Activated CD4-positive, alpha-beta T cell treated with anti-CD3 and anti-CD28 coated beads for 36 hours (primary cell): ENCODE results near the gene RBM4. TPM values are rescaled to one million over a fixed set of nuclear protein-coding genes. Genes with fewer than 3 reads are reported as not detected.

Source experiments
- ATAC-seq: fragments of 200-7000 bp; cut with Tn5 transposase; one replicate; pipeline ENCODE4 v1.10.0; 2021; ENCODE audit warnings: mild to moderate bottlenecking, moderate library complexity
- CTCF ChIA-PET: fragments of 350-600 bp; sonication (Branson Sonifier 250); formaldehyde crosslinking; loops from one replicate; lab custom pipeline; 2021; ENCODE audit warnings: antibody characterized with exemption; lab: Charles Lee
- POLR2A ChIA-PET: fragments of 350-600 bp; sonication (Branson Sonifier 250); formaldehyde crosslinking; loops from one replicate; lab custom pipeline; 2021; ENCODE audit warnings: antibody characterized with exemption, inconsistent platforms; lab: Charles Lee
- DNase-seq: peaks from one replicate; pipeline ENCODE4 v3.0.0-alpha.2; 2020
- H3K27ac Mint-ChIP-seq: one replicate; pipeline ENCODE4 v1.8.0; 2021; ENCODE audit warnings: mixed read lengths
- H3K27me3 Mint-ChIP-seq: one replicate; pipeline ENCODE4 v1.8.0; 2021; ENCODE audit warnings: mixed read lengths
- H3K36me3 Mint-ChIP-seq: one replicate; pipeline ENCODE4 v1.8.0; 2021; ENCODE audit warnings: low read depth, mixed read lengths
- H3K4me1 Mint-ChIP-seq: one replicate; pipeline ENCODE4 v1.8.0; 2021; ENCODE audit warnings: mixed read lengths
- H3K4me3 Mint-ChIP-seq: one replicate; pipeline ENCODE4 v1.8.0; 2021; ENCODE audit warnings: mild to moderate bottlenecking, moderate library complexity, mixed read lengths
- H3K9me3 Mint-ChIP-seq: one replicate; pipeline ENCODE4 v1.8.0; 2021; ENCODE audit warnings: low read depth, mixed read lengths
- intact Hi-C, 2 experiments: fragments of 100-400 bp; cut with DNase I in 1 of 2; cut with micrococcal nuclease in 1 of 2; formaldehyde crosslinking; loops; one replicate each; pipeline versions ENCODE4 v1.14.2 to v1.15.1; 2022 to 2024; cut with DNase I, micrococcal nuclease
- total RNA-seq, 2 experiments: library from RNA; stranded (reverse); gene quantifications; one replicate each; pipeline ENCODE4 v1.2.3, GENCODE V29; 2021

RBM4 gene
- total RNA-seq, 2 experiments from 2014 or later, result 104 to 122 TPM

DNA sequence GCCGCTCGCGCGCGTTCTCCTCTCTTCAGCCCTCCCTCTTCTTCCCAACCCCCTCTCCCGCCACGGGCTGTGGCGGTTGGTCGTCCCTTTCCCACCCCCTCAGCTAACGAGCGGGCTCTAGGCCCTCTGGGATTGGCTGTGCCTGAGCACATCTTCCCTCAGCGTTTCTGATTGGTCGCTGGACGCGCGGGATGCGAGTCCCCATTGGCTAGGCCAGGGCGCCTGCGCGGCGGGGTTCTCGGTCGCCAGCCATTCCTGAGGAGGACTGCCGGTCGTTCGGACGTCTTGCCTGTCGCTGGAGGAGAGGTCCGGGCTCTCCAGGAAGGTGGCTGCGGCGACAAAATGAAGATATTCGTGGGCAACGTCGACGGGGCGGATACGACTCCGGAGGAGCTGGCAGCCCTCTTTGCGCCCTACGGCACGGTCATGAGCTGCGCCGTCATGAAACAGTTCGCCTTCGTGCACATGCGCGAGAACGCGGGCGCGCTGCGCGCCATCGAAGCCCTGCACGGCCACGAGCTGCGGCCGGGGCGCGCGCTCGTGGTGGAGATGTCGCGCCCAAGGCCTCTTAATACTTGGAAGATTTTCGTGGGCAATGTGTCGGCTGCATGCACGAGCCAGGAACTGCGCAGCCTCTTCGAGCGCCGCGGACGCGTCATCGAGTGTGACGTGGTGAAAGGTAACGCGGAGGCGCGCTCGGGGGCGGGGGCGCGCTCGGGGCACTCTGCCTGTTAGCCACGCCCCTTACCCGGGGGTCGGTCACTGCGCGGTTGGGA lies 21.9 kb upstream of the RBM4 start, which contains the start of gene RBM14:
RBM14 (plus strand) TSS at position 252 of the 776 bp plus-strand sequence; CDS start at position 343, 91 bp downstream.
- H3K9me3 Mint-ChIP-seq, result no peaks in the 10 kb centered on the region
- CTCF ChIA-PET, result interaction anchor here (0.6 to 1.3 kb wide), 4 partner anchors 22 to 144 kb away, joined by 3 to 6 read pairs (median 4); partner anchors contain the start of genes RBM4 and RBM4B
- POLR2A ChIA-PET, result interaction anchor here (0.5 to 2.4 kb wide), 17 partner anchors 8 to 300 kb away, joined by 3 to 44 read pairs (median 4); partner anchors contain the start of genes CCDC87, CCS, CD248 and MRPL11
- peak; percentile 99 for DNase-seq
- peaks cover 31% of the 10 kb centered on the region for H3K4me1 Mint-ChIP-seq
- peak within 1 kb of the TSS; percentile 89 for H3K4me3 Mint-ChIP-seq
- intact Hi-C loops, result loop anchor here (1.0 to 5.0 kb wide), 21 partner anchors 22 to 892 kb away; partner anchors contain the start of genes ACTN3 (in 2 of the 2), CCDC87 (in 2 of the 2), CCS (in 2 of the 2) and DPP3 (in 2 of the 2)
- H3K36me3 Mint-ChIP-seq, result peaks cover 57% of the 10 kb centered on the region
- peak; percentile 98 for ATAC-seq
- H3K27ac Mint-ChIP-seq, result peak within 1 kb of the TSS; percentile 97
- no peaks in the 10 kb centered on the region for H3K27me3 Mint-ChIP-seq

DNA sequence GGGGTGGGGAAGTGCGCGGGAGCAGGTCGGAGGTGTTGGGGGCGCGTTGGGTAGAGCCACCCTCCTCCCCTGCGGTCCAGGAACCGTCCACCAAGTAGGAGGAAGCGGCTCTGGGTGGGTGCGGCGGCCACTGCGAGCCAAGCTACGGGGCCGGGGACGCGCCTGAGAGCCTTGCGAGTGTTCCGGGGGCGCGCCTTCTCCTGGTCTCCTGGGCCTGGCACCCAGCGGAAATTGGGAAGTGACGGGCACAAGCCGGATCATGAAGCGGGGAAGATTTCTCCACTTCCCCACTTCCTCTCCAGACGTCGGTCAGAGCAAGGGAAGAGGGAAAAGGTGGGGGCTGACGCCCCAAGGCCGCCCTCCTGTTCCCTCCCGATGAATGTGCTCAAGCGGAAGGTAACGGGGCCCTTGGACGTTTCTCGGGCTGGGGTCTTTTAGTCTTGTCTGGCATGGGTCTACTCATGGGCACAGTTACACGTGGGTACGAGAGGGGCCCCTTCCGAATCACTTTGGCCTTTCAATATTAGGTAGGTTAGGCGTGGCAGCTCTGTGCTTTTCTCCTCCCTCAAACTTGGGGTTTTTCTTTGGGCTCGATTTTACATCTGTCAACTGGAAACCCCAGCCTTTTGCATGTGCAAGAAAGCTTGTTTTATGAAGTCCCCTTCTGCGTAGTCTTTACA lies 21.2 kb upstream of the RBM4 start:
- CTCF ChIA-PET, result interaction anchor here (0.7 to 1.3 kb wide), 7 partner anchors 20 to 255 kb away, joined by 3 to 6 read pairs (median 3); partner anchors contain the start of genes RBM4, RBM4B and ZDHHC24
- peaks cover 37% of the 10 kb centered on the region for H3K4me1 Mint-ChIP-seq
- peak overlapping the region; percentile 97 for H3K27ac Mint-ChIP-seq
- POLR2A ChIA-PET, result interaction anchor here (0.6 to 2.4 kb wide), 12 partner anchors 7 to 783 kb away, joined by 3 to 44 read pairs (median 4); partner anchors contain the start of genes BBS1, CCDC87, CCS and CD248
- ATAC-seq, result no peak
- no peaks in the 10 kb centered on the region for H3K9me3 Mint-ChIP-seq
- intact Hi-C loops, result loop anchor here (1.0 to 5.0 kb wide), 7 partner anchors 38 to 672 kb away; partner anchors contain the start of genes ANKRD13D (in 1 of the 2), BRMS1 (in 1 of the 2), DPP3 (in 1 of the 2) and NPAS4 (in 1 of the 2)
- peak; percentile 29 for DNase-seq
- peaks cover 64% of the 10 kb centered on the region for H3K36me3 Mint-ChIP-seq
- H3K27me3 Mint-ChIP-seq, result no peaks in the 10 kb centered on the region
- peak overlapping the region; percentile 89 for H3K4me3 Mint-ChIP-seq

DNA sequence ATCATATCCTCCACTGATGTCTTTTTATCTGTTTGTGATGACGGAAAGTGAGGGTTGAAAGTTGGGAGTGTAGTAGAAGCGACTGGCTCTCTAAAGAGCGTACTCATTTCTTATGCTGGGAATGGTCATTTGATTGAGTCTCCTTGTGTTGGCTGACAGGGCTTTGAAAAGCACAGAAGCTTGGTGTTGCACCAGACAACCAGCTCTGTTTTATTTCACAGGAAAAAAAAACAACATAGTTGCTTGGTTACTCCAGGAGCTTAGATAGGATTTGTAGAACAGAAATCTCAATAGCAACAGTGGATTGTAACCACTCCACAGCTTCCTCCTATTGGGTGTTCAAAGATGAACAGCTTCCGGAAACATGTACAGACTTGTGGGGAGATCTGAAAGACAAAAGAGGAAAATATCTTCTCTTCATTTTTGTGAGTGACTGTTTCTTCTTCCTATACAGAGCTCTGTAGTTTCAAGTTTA lies 19.4 kb upstream of the RBM4 start:
- intact Hi-C loops, result loop anchor here (1.0 to 5.0 kb wide), 4 partner anchors 19 to 352 kb away; partner anchors contain the start of genes DPP3 (in 1 of the 2), RAB1B (in 1 of the 2) and RBM4 (in 1 of the 2)
- no peaks in the 10 kb centered on the region for H3K9me3 Mint-ChIP-seq
- H3K4me3 Mint-ChIP-seq, result peak overlapping the region; percentile 89
- peaks cover 82% of the 10 kb centered on the region for H3K36me3 Mint-ChIP-seq
- H3K27ac Mint-ChIP-seq, result peak overlapping the region; percentile 97
- DNase-seq (no peak), ATAC-seq (peak; percentile 10)
- ChIA-PET POLR2A (interaction anchor here (0.6 to 12.1 kb wide), 8 partner anchors 8 to 620 kb away, joined by 3 to 98 read pairs (median 6); partner anchors contain the start of genes CCDC87, CCS, CTSF and RBM4), CTCF (interaction anchor here (0.6 to 2.3 kb wide), 10 partner anchors 9 to 230 kb away, joined by 3 to 14 read pairs (median 3); partner anchors contain the start of genes RBM4 and RBM4B)
- no peaks in the 10 kb centered on the region for H3K27me3 Mint-ChIP-seq
- H3K4me1 Mint-ChIP-seq, result peaks cover 55% of the 10 kb centered on the region

DNA sequence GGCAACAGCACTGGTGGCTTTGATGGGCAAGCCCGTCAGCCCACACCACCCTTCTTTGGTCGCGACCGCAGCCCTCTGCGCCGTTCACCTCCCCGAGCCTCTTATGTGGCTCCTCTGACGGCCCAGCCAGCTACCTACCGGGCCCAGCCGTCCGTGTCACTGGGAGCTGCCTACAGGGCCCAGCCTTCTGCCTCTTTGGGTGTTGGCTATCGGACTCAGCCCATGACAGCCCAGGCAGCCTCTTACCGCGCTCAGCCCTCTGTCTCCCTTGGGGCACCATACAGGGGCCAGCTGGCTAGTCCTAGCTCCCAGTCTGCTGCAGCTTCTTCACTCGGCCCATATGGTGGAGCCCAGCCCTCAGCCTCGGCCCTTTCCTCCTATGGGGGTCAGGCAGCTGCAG lies 14.1 kb upstream of the RBM4 start:
- Mint-ChIP-seq H3K27ac (no peak overlapping the region), H3K4me1 (peaks cover 63% of the 10 kb centered on the region), H3K9me3 (no peaks in the 10 kb centered on the region), H3K4me3 (no peak overlapping the region), H3K27me3 (no peaks in the 10 kb centered on the region), H3K36me3 (peaks cover 93% of the 10 kb centered on the region)
- DNase-seq, result no peak
- intact Hi-C loops, result no loop called here
- ATAC-seq, result no peak
- POLR2A ChIA-PET, result interaction anchor here (0.8 to 12.1 kb wide), 6 partner anchors 8 to 53 kb away, joined by 3 to 98 read pairs (median 3); partner anchors contain the start of genes RBM14, RBM4 and RBM4B
- CTCF ChIA-PET, result interaction anchor here (2.7 to 4.4 kb wide), 2 partner anchors 9 to 13 kb away, joined by 12 to 32 read pairs; partner anchors contain the start of gene RBM4

DNA sequence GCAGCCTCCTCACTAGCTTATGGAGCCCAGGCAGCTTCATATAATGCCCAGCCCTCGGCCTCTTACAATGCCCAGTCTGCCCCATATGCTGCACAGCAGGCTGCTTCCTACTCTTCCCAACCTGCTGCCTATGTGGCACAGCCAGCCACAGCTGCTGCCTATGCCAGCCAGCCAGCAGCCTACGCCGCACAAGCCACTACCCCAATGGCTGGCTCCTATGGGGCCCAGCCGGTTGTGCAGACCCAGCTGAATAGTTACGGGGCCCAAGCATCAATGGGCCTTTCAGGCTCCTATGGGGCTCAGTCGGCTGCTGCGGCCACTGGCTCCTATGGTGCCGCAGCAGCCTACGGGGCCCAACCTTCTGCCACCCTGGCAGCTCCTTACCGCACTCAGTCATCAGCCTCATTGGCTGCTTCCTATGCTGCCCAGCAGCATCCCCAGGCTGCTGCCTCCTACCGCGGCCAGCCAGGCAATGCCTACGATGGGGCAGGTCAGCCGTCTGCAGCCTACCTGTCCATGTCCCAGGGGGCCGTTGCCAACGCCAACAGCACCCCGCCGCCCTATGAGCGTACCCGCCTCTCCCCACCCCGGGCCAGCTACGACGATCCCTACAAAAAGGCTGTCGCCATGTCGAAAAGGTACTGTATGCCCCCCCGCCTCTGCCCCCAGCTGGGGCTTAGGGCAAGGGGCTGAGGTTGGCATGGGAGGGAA lies 13.3 kb upstream of the RBM4 start:
- CTCF ChIA-PET, result interaction anchor here (0.7 to 2.7 kb wide), 2 partner anchors 8 to 63 kb away, joined by 4 to 12 read pairs; no protein-coding TSS in a partner anchor
- no peak for ATAC-seq
- H3K27me3 Mint-ChIP-seq, result no peaks in the 10 kb centered on the region

GRCh38 chr11:66625752-66626149 lies 12.8 kb upstream of the RBM4 start:
- Mint-ChIP-seq H3K27ac (no peak overlapping the region), H3K4me3 (no peak overlapping the region), H3K9me3 (no peaks in the 10 kb centered on the region), H3K27me3 (no peaks in the 10 kb centered on the region), H3K36me3 (peaks cover 92% of the 10 kb centered on the region), H3K4me1 (peaks cover 59% of the 10 kb centered on the region)
- ChIA-PET CTCF (interaction anchor here (0.7 kb wide), 1 partner anchor 63 kb away, joined by 4 read pairs; no protein-coding TSS in a partner anchor), POLR2A (interaction anchor here (12.1 kb wide), 1 partner anchor 12 kb away, joined by 98 read pairs; the partner anchor contains the start of gene RBM4)
- intact Hi-C loops, result no loop called here
- no peak for ATAC-seq
- no peak for DNase-seq

More for the DNA sequence above, 13.3 kb upstream of the RBM4 start:
- peaks cover 62% of the 10 kb centered on the region for H3K4me1 Mint-ChIP-seq
- POLR2A ChIA-PET, result interaction anchor here (0.8 to 12.1 kb wide), 6 partner anchors 9 to 52 kb away, joined by 3 to 98 read pairs (median 3); partner anchors contain the start of genes RBM14, RBM4 and RBM4B
- no peak for DNase-seq
- no peak overlapping the region for H3K4me3 Mint-ChIP-seq
- H3K36me3 Mint-ChIP-seq, result peaks cover 94% of the 10 kb centered on the region
- no peaks in the 10 kb centered on the region for H3K9me3 Mint-ChIP-seq
- intact Hi-C loops, result no loop called here
- no peak overlapping the region for H3K27ac Mint-ChIP-seq

- Mint-ChIP-seq H3K27me3 (no peaks in the 10 kb centered on the region), H3K36me3 (peaks cover 90% of the 10 kb centered on the region), H3K27ac (no peak overlapping the region), H3K4me1 (peaks cover 53% of the 10 kb centered on the region), H3K9me3 (no peaks in the 10 kb centered on the region), H3K4me3 (no peak overlapping the region)
- no peak for ATAC-seq
- ChIA-PET POLR2A (interaction anchor here (1.0 to 12.1 kb wide), 2 partner anchors 12 to 32 kb away, joined by 4 to 98 read pairs; partner anchors contain the start of gene RBM4), CTCF (no interaction called here)
- intact Hi-C loops, result no loop called here
- no peak for DNase-seq
Observed at GRCh38 chr11:66626382-66626781, 12.1 kb upstream of the RBM4 start.

DNA sequence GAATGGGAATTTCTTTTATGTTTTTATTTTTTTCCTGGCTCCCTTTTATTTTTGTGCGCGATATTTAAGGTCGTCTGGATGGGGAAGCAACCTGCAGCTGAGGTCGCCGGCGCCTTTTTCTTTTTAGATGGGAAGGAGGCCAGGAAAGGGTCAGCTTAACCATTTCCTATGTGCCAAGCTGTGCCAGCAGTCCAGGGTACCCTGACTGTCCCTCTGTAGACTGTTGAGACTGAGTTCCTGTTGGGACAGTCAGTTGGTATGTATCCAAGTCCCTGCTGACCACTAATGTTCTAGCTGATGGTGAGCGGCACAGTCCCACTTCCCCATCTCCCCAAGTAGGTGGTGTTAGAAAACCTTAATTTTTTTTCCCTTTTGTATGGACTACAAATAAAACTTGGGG lies 11.6 kb upstream of the RBM4 start:
- DNase-seq (no peak), ATAC-seq (no peak)
- Mint-ChIP-seq H3K9me3 (no peaks in the 10 kb centered on the region), H3K27me3 (no peaks in the 10 kb centered on the region), H3K4me1 (peaks cover 51% of the 10 kb centered on the region), H3K36me3 (peaks cover 89% of the 10 kb centered on the region), H3K4me3 (no peak overlapping the region), H3K27ac (no peak overlapping the region)
- CTCF ChIA-PET, result interaction anchor here (1.2 kb wide), 1 partner anchor 9 kb away, joined by 3 read pairs; no protein-coding TSS in a partner anchor
- POLR2A ChIA-PET, result interaction anchor here (0.7 to 12.1 kb wide), 6 partner anchors 8 to 50 kb away, joined by 4 to 98 read pairs (median 5); partner anchors contain the start of genes RBM14, RBM4 and RBM4B
- intact Hi-C loops, result no loop called here

GRCh38 chr11:66628061-66628603 lies 10.4 kb upstream of the RBM4 start:
- Mint-ChIP-seq H3K36me3 (peaks cover 85% of the 10 kb centered on the region), H3K4me3 (no peak overlapping the region), H3K27ac (peak overlapping the region; percentile 8), H3K9me3 (no peaks in the 10 kb centered on the region), H3K4me1 (peaks cover 45% of the 10 kb centered on the region), H3K27me3 (no peaks in the 10 kb centered on the region)
- CTCF ChIA-PET, result interaction anchor here (0.7 to 1.4 kb wide), 4 partner anchors 8 to 49 kb away, joined by 3 to 4 read pairs (median 4); partner anchors contain the start of gene RBM4B
- POLR2A ChIA-PET, result interaction anchor here (1.0 to 12.1 kb wide), 4 partner anchors 9 to 49 kb away, joined by 3 to 98 read pairs (median 7); partner anchors contain the start of genes RBM14, RBM4 and RBM4B
- intact Hi-C loops, result no loop called here
- ATAC-seq (no peak), DNase-seq (no peak)
